Suprapubic skin (tissue), 3 donors: ENCODE data around the gene GALNT9.

ENCODE experiments used
- EP300 ChIP-seq: sonication (generic); formaldehyde crosslinking; IDR thresholded peaks from one replicate; pipeline ENCODE4 v1.6.1; 2017; ENCODE audit warnings: antibody characterized with exemption
- POLR2A ChIP-seq, 2 donors: fragments of 450-650 bp; IDR thresholded peaks; one replicate each; pipeline ENCODE4 v1.6.1; 2017; ENCODE audit warnings: antibody characterized with exemption in 2 of 2, mild to moderate bottlenecking in 2 of 2, moderate library complexity in 2 of 2
- TF ChIP-seq, protein P1 (sequence below), 2 donors: fragments of 200-600 bp in 1 of 2; fragments of 450-650 bp in 1 of 2; sonication (generic) in 1 of 2; IDR thresholded peaks; one replicate each; pipeline ENCODE4 v1.5.1; 2016 to 2019; ENCODE audit warnings: antibody characterized with exemption in 2 of 2, mild to moderate bottlenecking in 1 of 2, moderate library complexity in 1 of 2

DNA sequence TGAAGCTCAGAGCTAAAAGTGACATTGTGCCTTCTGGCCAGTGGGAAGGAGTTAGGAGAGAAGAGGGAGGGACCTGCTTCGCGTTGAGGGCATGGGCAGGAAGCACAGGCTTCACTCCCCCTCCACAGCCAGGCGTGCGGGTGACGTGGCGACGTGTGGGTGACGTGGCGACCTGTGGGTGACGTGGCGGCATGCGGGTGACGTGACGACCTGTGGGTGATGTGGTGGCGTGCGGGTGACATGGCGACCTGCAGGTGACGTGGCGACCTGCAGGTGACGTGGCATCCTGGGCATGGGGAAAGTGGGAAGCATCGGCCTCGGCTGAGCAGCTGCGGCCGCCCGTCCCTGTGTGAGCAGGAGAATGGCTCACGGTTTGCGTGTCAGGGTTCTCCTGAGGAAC lies 8.2 kb upstream of the GALNT9 start:
- TF ChIP-seq POLR2A (IDR thresholded peaks at IDR 0.05) = no peak
- TF ChIP-seq, protein P1, sequence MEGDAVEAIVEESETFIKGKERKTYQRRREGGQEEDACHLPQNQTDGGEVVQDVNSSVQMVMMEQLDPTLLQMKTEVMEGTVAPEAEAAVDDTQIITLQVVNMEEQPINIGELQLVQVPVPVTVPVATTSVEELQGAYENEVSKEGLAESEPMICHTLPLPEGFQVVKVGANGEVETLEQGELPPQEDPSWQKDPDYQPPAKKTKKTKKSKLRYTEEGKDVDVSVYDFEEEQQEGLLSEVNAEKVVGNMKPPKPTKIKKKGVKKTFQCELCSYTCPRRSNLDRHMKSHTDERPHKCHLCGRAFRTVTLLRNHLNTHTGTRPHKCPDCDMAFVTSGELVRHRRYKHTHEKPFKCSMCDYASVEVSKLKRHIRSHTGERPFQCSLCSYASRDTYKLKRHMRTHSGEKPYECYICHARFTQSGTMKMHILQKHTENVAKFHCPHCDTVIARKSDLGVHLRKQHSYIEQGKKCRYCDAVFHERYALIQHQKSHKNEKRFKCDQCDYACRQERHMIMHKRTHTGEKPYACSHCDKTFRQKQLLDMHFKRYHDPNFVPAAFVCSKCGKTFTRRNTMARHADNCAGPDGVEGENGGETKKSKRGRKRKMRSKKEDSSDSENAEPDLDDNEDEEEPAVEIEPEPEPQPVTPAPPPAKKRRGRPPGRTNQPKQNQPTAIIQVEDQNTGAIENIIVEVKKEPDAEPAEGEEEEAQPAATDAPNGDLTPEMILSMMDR (IDR thresholded peaks at IDR 0.05) = no peak
- TF ChIP-seq EP300 = no peak
